Measurements from ENCODE around the gene AMELY.

AMELY gene

GRCh38 chrY:6935497-6935896 lies 23.9 kb upstream of the AMELY start:
- H3K23ac ChIP-seq (ENCODE audit: low read length): no peak overlapping the region
- WGBS (ENCODE audit: extremely low coverage, insufficient coverage, insufficient read length): no CpG with 5 or more reads among the region's 2 CpGs
- no peak overlapping the region for H2AFZ ChIP-seq (ENCODE audit: insufficient read depth, low read length, poor library complexity)
- H2BK5ac ChIP-seq (ENCODE audit: low read depth, low read length, poor library complexity): no peak overlapping the region
- no peak overlapping the region for H2BK120ac ChIP-seq (ENCODE audit: insufficient read depth, low read length, poor library complexity)
- H3K79me1 ChIP-seq (ENCODE audit: low read length): no peaks in the 10 kb centered on the region
- H3K27ac ChIP-seq (ENCODE audit: low read depth, low read length): no peak overlapping the region
- H2BK12ac ChIP-seq (ENCODE audit: low read length): no peak overlapping the region
- no peaks in the 10 kb centered on the region for H3K9me3 ChIP-seq (ENCODE audit: insufficient read depth, low read depth, low read length)
- no peaks in the 10 kb centered on the region for H3K79me2 ChIP-seq (ENCODE audit: control insufficient read depth, insufficient read depth, low read length, poor library complexity)
- H3K4ac ChIP-seq (ENCODE audit: low read depth, low read length): no peak overlapping the region
- no peaks in the 10 kb centered on the region for H3K4me1 ChIP-seq (ENCODE audit: control insufficient read depth in 1 of 2, insufficient read depth in 2 of 2, low read length in 2 of 2)
- no peak overlapping the region for H3K18ac ChIP-seq (ENCODE audit: low read length)
- no peak overlapping the region for H2AK5ac ChIP-seq (ENCODE audit: low read length)
- H4K8ac ChIP-seq (ENCODE audit: low read depth, low read length): no peak overlapping the region
- H3K36me3 ChIP-seq (ENCODE audit: control insufficient read depth in 1 of 2, insufficient read depth in 2 of 2, low read length in 2 of 2): no peaks in the 10 kb centered on the region
- no peak overlapping the region for H3K14ac ChIP-seq (ENCODE audit: low read length)
- H4K12ac ChIP-seq (ENCODE audit: low read depth, low read length): no peak overlapping the region
- H3K9ac ChIP-seq (ENCODE audit: low read length): no peak overlapping the region
- no peak overlapping the region for H4K91ac ChIP-seq (ENCODE audit: low read depth, low read length)
- H3K4me3 ChIP-seq (ENCODE audit: low read depth, low read length): no peak overlapping the region
- H3K27me3 ChIP-seq (ENCODE audit: insufficient read depth, low read length): no peaks in the 10 kb centered on the region
- no peak for DNase-seq
- H3K4me2 ChIP-seq (ENCODE audit: low read length): no peak overlapping the region

- H3K4ac ChIP-seq (ENCODE audit: low read depth, low read length): no peak overlapping the region
- no peak overlapping the region for H4K8ac ChIP-seq (ENCODE audit: low read depth, low read length)
- no CpG with 5 or more reads among the region's 4 CpGs for WGBS (ENCODE audit: extremely low coverage, insufficient coverage, insufficient read length)
- no peak overlapping the region for H3K4me2 ChIP-seq (ENCODE audit: low read length)
- no peaks in the 10 kb centered on the region for H3K36me3 ChIP-seq (ENCODE audit: control insufficient read depth in 1 of 2, insufficient read depth in 2 of 2, low read length in 2 of 2)
- DNase-seq: no peak
- no peak overlapping the region for H3K9ac ChIP-seq (ENCODE audit: low read length)
- H4K12ac ChIP-seq (ENCODE audit: low read depth, low read length): no peak overlapping the region
- H2AFZ ChIP-seq (ENCODE audit: insufficient read depth, low read length, poor library complexity): no peak overlapping the region
- H2AK5ac ChIP-seq (ENCODE audit: low read length): no peak overlapping the region
- no peak overlapping the region for H3K4me3 ChIP-seq (ENCODE audit: low read depth, low read length)
- H3K79me2 ChIP-seq (ENCODE audit: control insufficient read depth, insufficient read depth, low read length, poor library complexity): no peaks in the 10 kb centered on the region
- no peak overlapping the region for H2BK120ac ChIP-seq (ENCODE audit: insufficient read depth, low read length, poor library complexity)
- no peaks in the 10 kb centered on the region for H3K9me3 ChIP-seq (ENCODE audit: insufficient read depth, low read depth, low read length)
- no peaks in the 10 kb centered on the region for H3K79me1 ChIP-seq (ENCODE audit: low read length)
- no peak overlapping the region for H2BK12ac ChIP-seq (ENCODE audit: low read length)
- no peak overlapping the region for H2BK5ac ChIP-seq (ENCODE audit: low read depth, low read length, poor library complexity)
- H3K27me3 ChIP-seq (ENCODE audit: insufficient read depth, low read length): no peaks in the 10 kb centered on the region
- H4K91ac ChIP-seq (ENCODE audit: low read depth, low read length): no peak overlapping the region
- no peaks in the 10 kb centered on the region for H3K4me1 ChIP-seq (ENCODE audit: control insufficient read depth in 1 of 2, insufficient read depth in 2 of 2, low read length in 2 of 2)
- H3K14ac ChIP-seq (ENCODE audit: low read length): no peak overlapping the region
- H3K18ac ChIP-seq (ENCODE audit: low read length): no peak overlapping the region
- H3K27ac ChIP-seq (ENCODE audit: low read depth, low read length): no peak overlapping the region
- no peak overlapping the region for H3K23ac ChIP-seq (ENCODE audit: low read length)
These were observed 20.3 kb upstream of the AMELY start for GRCh38 chrY:6931779-6932396.

GRCh38 chrY:6929237-6929636 lies 17.7 kb upstream of the AMELY start:
- Histone ChIP-seq H3K14ac (ENCODE audit: low read length) (no peak overlapping the region), H3K9ac (ENCODE audit: low read length) (no peak overlapping the region), H3K27me3 (ENCODE audit: insufficient read depth, low read length) (no peaks in the 10 kb centered on the region), H3K27ac (ENCODE audit: low read depth, low read length) (no peak overlapping the region), H2AFZ (ENCODE audit: insufficient read depth, low read length, poor library complexity) (no peak overlapping the region), H2BK5ac (ENCODE audit: low read depth, low read length, poor library complexity) (no peak overlapping the region), H3K36me3 (ENCODE audit: control insufficient read depth in 1 of 2, insufficient read depth in 2 of 2, low read length in 2 of 2) (no peaks in the 10 kb centered on the region), H4K12ac (ENCODE audit: low read depth, low read length) (no peak overlapping the region), H3K4me2 (ENCODE audit: low read length) (no peak overlapping the region), H3K9me3 (ENCODE audit: insufficient read depth, low read depth, low read length) (no peaks in the 10 kb centered on the region), H3K79me1 (ENCODE audit: low read length) (no peaks in the 10 kb centered on the region), H4K8ac (ENCODE audit: low read depth, low read length) (no peak overlapping the region), H3K4ac (ENCODE audit: low read depth, low read length) (no peak overlapping the region), H4K91ac (ENCODE audit: low read depth, low read length) (no peak overlapping the region), H3K79me2 (ENCODE audit: control insufficient read depth, insufficient read depth, low read length, poor library complexity) (no peaks in the 10 kb centered on the region), H3K18ac (ENCODE audit: low read length) (no peak overlapping the region), H3K4me1 (ENCODE audit: control insufficient read depth in 1 of 2, insufficient read depth in 2 of 2, low read length in 2 of 2) (no peaks in the 10 kb centered on the region), H3K23ac (ENCODE audit: low read length) (no peak overlapping the region), H2AK5ac (ENCODE audit: low read length) (no peak overlapping the region), H2BK12ac (ENCODE audit: low read length) (no peak overlapping the region), H2BK120ac (ENCODE audit: insufficient read depth, low read length, poor library complexity) (no peak overlapping the region), H3K4me3 (ENCODE audit: low read depth, low read length) (no peak overlapping the region)
- no peak for DNase-seq
- no CpG with 5 or more reads among the region's 1 CpG for WGBS (ENCODE audit: extremely low coverage, insufficient coverage, insufficient read length)

- no peaks in the 10 kb centered on the region for H3K9me3 ChIP-seq (ENCODE audit: insufficient read depth, low read depth, low read length)
- H3K23ac ChIP-seq (ENCODE audit: low read length): no peak overlapping the region
- no peak overlapping the region for H3K9ac ChIP-seq (ENCODE audit: low read length)
- H3K4me1 ChIP-seq (ENCODE audit: control insufficient read depth in 1 of 2, insufficient read depth in 2 of 2, low read length in 2 of 2): no peaks in the 10 kb centered on the region
- H2AK5ac ChIP-seq (ENCODE audit: low read length): no peak overlapping the region
- H4K91ac ChIP-seq (ENCODE audit: low read depth, low read length): no peak overlapping the region
- H2BK12ac ChIP-seq (ENCODE audit: low read length): no peak overlapping the region
- no peak overlapping the region for H3K18ac ChIP-seq (ENCODE audit: low read length)
- no peaks in the 10 kb centered on the region for H3K36me3 ChIP-seq (ENCODE audit: control insufficient read depth in 1 of 2, insufficient read depth in 2 of 2, low read length in 2 of 2)
- no CpG with 5 or more reads among the region's 4 CpGs for WGBS (ENCODE audit: extremely low coverage, insufficient coverage, insufficient read length)
- no peak overlapping the region for H4K12ac ChIP-seq (ENCODE audit: low read depth, low read length)
- H3K4ac ChIP-seq (ENCODE audit: low read depth, low read length): no peak overlapping the region
- no peak overlapping the region for H4K8ac ChIP-seq (ENCODE audit: low read depth, low read length)
- no peak overlapping the region for H3K4me2 ChIP-seq (ENCODE audit: low read length)
- no peak overlapping the region for H3K27ac ChIP-seq (ENCODE audit: low read depth, low read length)
- H3K79me1 ChIP-seq (ENCODE audit: low read length): no peaks in the 10 kb centered on the region
- H2BK120ac ChIP-seq (ENCODE audit: insufficient read depth, low read length, poor library complexity): no peak overlapping the region
- H3K27me3 ChIP-seq (ENCODE audit: insufficient read depth, low read length): no peaks in the 10 kb centered on the region
- no peaks in the 10 kb centered on the region for H3K79me2 ChIP-seq (ENCODE audit: control insufficient read depth, insufficient read depth, low read length, poor library complexity)
- no peak overlapping the region for H2BK5ac ChIP-seq (ENCODE audit: low read depth, low read length, poor library complexity)
- H2AFZ ChIP-seq (ENCODE audit: insufficient read depth, low read length, poor library complexity): no peak overlapping the region
- DNase-seq: no peak
- H3K4me3 ChIP-seq (ENCODE audit: low read depth, low read length): no peak overlapping the region
- H3K14ac ChIP-seq (ENCODE audit: low read length): no peak overlapping the region
These were observed 16.7 kb upstream of the AMELY start for GRCh38 chrY:6928265-6928664.

Data from trophoblast cell (in vitro differentiated cells and primary cell).